Measurements from ENCODE around the gene IL17REL. TPM values are rescaled to one million over a fixed set of nuclear protein-coding genes. Genes with fewer than 3 reads are reported as not detected.

IL17REL gene
- total and polyA plus RNA-seq, 2 of the 13 experiments (the other 11 are each of a cell fraction or from before 2014, with no cell fraction given), result not detected

DNA sequence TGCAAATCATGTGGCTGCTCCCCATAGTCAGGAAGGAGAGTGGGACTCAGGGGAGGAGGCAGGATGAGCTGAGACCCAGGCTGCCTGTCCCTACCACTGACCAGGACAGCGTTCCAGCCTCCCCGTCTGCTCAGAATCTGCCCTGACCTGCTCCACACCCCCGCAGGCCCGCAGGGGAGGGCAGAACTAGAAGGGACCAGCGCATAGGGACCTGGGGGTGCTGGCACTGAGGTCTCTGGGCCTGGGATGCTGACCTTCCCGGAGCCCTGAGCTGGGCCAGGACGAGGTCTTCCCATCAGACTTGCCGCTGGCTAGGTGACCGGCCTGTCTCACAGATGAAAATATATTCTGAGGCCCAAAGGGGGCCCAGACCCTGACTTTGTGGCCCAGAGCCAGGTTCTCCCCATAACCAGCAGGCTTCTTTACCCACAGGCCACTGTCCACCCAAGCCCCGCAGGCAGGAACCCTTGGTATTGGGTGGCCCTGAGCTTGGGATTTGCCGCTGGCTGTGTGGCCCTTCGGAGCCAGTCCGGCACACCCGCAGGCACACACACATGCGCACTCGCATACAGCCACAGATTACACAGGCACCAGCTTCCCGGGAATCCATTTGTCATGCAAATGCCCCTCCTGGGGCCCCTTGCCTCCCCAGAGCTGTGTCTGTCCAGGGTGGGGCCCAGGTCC, 65.8 kb downstream of the IL17REL start (continued):
- no peak for TF ChIP-seq ZFYVE20 (CRISPR knock-in tag; IDR thresholded peaks at IDR 0.05; ENCODE audit: borderline replicate concordance, low read depth)
- TF ChIP-seq, protein P1, sequence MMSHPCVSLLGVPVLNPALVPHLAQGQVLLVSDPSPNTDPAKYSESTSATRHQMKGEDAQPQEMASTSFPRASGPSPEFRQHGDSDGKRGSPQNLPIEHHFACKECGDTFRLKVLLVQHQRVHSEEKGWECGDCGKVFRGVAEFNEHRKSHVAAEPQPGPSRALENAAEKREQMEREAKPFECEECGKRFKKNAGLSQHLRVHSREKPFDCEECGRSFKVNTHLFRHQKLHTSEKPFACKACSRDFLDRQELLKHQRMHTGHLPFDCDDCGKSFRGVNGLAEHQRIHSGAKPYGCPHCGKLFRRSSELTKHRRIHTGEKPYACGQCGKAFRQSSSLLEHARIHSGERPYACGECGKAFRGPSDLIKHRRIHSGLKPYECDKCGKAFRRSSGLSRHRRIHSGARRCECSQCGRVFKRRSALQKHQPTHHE (CRISPR knock-in tag; IDR thresholded peaks at IDR 0.05; ENCODE audit: borderline replicate concordance), result no peak
- TF ChIP-seq MEF2D (CRISPR knock-in tag; IDR thresholded peaks at IDR 0.05), result no peak
- TF ChIP-seq, protein P2, sequence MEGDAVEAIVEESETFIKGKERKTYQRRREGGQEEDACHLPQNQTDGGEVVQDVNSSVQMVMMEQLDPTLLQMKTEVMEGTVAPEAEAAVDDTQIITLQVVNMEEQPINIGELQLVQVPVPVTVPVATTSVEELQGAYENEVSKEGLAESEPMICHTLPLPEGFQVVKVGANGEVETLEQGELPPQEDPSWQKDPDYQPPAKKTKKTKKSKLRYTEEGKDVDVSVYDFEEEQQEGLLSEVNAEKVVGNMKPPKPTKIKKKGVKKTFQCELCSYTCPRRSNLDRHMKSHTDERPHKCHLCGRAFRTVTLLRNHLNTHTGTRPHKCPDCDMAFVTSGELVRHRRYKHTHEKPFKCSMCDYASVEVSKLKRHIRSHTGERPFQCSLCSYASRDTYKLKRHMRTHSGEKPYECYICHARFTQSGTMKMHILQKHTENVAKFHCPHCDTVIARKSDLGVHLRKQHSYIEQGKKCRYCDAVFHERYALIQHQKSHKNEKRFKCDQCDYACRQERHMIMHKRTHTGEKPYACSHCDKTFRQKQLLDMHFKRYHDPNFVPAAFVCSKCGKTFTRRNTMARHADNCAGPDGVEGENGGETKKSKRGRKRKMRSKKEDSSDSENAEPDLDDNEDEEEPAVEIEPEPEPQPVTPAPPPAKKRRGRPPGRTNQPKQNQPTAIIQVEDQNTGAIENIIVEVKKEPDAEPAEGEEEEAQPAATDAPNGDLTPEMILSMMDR (CRISPR knock-in tag; IDR thresholded peaks at IDR 0.05), result no peak
- TF ChIP-seq FOXO1 (CRISPR knock-in tag; IDR thresholded peaks at IDR 0.05), result no peak
- TF ChIP-seq, protein P3, sequence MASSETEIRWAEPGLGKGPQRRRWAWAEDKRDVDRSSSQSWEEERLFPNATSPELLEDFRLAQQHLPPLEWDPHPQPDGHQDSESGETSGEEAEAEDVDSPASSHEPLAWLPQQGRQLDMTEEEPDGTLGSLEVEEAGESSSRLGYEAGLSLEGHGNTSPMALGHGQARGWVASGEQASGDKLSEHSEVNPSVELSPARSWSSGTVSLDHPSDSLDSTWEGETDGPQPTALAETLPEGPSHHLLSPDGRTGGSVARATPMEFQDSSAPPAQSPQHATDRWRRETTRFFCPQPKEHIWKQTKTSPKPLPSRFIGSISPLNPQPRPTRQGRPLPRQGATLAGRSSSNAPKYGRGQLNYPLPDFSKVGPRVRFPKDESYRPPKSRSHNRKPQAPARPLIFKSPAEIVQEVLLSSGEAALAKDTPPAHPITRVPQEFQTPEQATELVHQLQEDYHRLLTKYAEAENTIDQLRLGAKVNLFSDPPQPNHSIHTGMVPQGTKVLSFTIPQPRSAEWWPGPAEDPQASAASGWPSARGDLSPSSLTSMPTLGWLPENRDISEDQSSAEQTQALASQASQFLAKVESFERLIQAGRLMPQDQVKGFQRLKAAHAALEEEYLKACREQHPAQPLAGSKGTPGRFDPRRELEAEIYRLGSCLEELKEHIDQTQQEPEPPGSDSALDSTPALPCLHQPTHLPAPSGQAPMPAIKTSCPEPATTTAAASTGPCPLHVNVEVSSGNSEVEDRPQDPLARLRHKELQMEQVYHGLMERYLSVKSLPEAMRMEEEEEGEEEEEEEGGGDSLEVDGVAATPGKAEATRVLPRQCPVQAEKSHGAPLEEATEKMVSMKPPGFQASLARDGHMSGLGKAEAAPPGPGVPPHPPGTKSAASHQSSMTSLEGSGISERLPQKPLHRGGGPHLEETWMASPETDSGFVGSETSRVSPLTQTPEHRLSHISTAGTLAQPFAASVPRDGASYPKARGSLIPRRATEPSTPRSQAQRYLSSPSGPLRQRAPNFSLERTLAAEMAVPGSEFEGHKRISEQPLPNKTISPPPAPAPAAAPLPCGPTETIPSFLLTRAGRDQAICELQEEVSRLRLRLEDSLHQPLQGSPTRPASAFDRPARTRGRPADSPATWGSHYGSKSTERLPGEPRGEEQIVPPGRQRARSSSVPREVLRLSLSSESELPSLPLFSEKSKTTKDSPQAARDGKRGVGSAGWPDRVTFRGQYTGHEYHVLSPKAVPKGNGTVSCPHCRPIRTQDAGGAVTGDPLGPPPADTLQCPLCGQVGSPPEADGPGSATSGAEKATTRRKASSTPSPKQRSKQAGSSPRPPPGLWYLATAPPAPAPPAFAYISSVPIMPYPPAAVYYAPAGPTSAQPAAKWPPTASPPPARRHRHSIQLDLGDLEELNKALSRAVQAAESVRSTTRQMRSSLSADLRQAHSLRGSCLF (CRISPR knock-in tag; IDR thresholded peaks at IDR 0.05; ENCODE audit: borderline replicate concordance), result no peak
- no peak for TF ChIP-seq ZNF44 (CRISPR knock-in tag; IDR thresholded peaks at IDR 0.05)
- TF ChIP-seq, protein P4, sequence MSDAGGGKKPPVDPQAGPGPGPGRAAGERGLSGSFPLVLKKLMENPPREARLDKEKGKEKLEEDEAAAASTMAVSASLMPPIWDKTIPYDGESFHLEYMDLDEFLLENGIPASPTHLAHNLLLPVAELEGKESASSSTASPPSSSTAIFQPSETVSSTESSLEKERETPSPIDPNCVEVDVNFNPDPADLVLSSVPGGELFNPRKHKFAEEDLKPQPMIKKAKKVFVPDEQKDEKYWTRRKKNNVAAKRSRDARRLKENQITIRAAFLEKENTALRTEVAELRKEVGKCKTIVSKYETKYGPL (CRISPR knock-in tag; IDR thresholded peaks at IDR 0.05), result no peak
- TF ChIP-seq, protein P5, sequence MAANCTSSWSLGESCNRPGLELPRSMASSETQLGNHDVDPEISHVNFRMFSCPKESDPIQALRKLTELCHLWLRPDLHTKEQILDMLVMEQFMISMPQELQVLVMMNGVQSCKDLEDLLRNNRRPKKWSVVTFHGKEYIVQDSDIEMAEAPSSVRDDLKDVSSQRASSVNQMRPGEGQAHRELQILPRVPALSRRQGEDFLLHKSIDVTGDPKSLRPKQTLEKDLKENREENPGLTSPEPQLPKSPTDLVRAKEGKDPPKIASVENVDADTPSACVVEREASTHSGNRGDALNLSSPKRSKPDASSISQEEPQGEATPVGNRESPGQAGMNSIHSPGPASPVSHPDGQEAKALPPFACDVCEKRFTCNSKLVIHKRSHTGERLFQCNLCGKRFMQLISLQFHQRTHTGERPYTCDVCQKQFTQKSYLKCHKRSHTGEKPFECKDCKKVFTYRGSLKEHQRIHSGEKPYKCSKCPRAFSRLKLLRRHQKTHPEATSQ (CRISPR knock-in tag; IDR thresholded peaks at IDR 0.05; ENCODE audit: borderline replicate concordance), result no peak
- TF ChIP-seq SRF (IDR thresholded peaks at IDR 0.05; ENCODE audit: low read depth, low read length), result no peak
- no peak for TF ChIP-seq HNRNPK (IDR thresholded peaks at IDR 0.05; ENCODE audit: low read depth, low read length, poor library complexity, severe bottlenecking)
- TF ChIP-seq ZNF282 (IDR thresholded peaks at IDR 0.05; ENCODE audit: partially characterized antibody), result no peak
- TF ChIP-seq, protein P6, sequence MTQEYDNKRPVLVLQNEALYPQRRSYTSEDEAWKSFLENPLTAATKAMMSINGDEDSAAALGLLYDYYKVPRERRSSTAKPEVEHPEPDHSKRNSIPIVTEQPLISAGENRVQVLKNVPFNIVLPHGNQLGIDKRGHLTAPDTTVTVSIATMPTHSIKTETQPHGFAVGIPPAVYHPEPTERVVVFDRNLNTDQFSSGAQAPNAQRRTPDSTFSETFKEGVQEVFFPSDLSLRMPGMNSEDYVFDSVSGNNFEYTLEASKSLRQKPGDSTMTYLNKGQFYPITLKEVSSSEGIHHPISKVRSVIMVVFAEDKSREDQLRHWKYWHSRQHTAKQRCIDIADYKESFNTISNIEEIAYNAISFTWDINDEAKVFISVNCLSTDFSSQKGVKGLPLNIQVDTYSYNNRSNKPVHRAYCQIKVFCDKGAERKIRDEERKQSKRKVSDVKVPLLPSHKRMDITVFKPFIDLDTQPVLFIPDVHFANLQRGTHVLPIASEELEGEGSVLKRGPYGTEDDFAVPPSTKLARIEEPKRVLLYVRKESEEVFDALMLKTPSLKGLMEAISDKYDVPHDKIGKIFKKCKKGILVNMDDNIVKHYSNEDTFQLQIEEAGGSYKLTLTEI (CRISPR knock-in tag; conservative IDR thresholded peaks at IDR 0.05), result no peak

All from HepG2 (cell line).